Measurements from ENCODE around the gene SLC7A7.

DNA sequence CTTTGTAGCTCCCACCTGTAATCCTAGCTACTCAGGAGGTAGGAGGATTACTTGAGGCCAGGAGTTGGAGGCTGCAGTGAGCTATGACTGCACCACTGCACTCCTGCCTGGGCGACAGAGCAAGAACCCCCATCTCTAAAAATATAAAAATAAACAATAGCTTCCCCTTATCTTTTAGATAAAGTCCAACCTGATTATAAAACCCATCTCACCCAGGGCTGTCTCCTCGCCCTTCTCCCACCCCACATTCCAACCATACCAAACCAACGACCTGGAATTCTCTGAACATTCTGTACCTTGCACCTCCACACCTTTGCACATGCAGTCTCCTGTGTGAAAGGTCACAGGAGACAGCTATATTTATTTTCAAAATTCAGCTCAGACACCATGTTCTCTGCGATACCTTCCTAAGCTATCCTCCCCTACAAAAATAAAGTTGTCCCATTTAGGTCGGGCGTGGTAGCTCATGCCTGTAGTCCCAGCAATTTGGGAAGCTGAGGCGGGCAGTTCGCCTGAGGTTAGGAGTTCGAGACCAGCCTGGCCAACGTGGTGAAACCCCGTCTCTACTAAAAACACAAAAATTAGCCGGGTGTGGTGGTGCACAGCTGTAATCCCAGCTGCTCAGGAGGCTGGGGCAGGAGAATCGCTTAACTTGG is 7.7 kb downstream of the SLC7A7 start:
- TF ChIP-seq POLR2A (IDR thresholded peaks at IDR 0.05; ENCODE audit: low read depth, low read length): no peak
- no peak for TF ChIP-seq TAF1 (IDR thresholded peaks at IDR 0.05; ENCODE audit: borderline replicate concordance, low read depth, low read length)
- TF ChIP-seq POLR2AphosphoS5 (IDR thresholded peaks at IDR 0.05; ENCODE audit: low read depth, low read length): no peak

Data from GM12892 (cell line).